ENCODE data around the gene DNAJC18.

The DNAJC18 gene

DNA sequence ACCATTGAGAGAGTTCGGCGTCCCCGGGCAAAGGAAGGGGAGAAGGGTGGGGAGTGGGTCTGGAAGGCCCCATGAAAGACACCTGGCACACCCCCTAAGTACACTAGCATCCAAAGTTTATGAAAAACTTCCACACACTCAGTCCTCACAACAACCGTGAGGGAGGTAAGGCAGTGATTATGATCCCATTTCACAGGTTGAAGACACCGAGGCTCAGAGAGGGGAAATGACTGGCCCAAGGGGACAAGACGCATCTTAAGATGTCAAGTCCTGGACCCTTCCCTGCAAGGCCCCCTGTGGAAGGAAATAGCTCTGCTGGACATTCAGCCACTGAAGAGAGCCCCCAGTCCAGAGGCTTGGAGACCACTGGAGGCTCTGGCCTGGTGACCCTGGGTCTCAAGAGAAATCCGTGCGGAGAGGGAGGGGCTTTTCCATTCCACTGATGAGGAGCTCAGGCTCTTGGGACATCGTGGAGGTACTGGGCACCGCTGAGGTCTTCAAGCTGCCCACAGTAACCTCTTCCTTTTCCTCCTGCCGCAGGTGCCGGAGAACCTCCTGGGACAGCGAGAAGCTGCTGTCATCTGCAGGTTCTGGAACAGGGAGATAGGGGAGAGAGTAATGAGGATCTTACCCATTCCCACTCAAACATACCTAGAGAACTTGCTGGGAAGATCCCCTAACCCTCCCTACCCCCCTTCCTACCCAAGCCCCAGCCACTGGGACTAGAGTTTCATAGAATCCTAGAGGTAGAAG lies 36.7 kb upstream of the DNAJC18 start:
- no peaks in the 10 kb centered on the region for H3K79me2 ChIP-seq (ENCODE audit: insufficient read depth, low read length)
- H3K36me3 ChIP-seq (ENCODE audit: insufficient read depth, low read length) = no peaks in the 10 kb centered on the region; the same call in 1 of the 2 replicates
- H3K4me1 ChIP-seq (ENCODE audit: insufficient read depth, low read length) = peaks cover 42% of the 10 kb centered on the region
- no peak overlapping the region for H3K4me2 ChIP-seq (ENCODE audit: insufficient read depth, low read length)
- H4K20me1 ChIP-seq (ENCODE audit: insufficient read depth, low read length) = no peaks in the 10 kb centered on the region
- no peaks in the 10 kb centered on the region for H3K9me3 ChIP-seq (ENCODE audit: insufficient read depth, low read length, severe bottlenecking)
- no peak overlapping the region; a peak in 1 of 4 replicates for H3K4me3 ChIP-seq (ENCODE audit: low read depth in 1 of 2, low read length in 2 of 2)
- ATAC-seq (ENCODE audit: insufficient read depth, low read depth) = no peak; the same call in 1 of the 3 replicates
- H3K27me3 ChIP-seq (ENCODE audit: insufficient read depth, low read length, poor library complexity) = no peaks in the 10 kb centered on the region
- H2AFZ ChIP-seq (ENCODE audit: low read depth, low read length) = no peak overlapping the region
- H3K27ac ChIP-seq (ENCODE audit: low read length) = peak overlapping the region; percentile 98
- TF ChIP-seq, protein P1, sequence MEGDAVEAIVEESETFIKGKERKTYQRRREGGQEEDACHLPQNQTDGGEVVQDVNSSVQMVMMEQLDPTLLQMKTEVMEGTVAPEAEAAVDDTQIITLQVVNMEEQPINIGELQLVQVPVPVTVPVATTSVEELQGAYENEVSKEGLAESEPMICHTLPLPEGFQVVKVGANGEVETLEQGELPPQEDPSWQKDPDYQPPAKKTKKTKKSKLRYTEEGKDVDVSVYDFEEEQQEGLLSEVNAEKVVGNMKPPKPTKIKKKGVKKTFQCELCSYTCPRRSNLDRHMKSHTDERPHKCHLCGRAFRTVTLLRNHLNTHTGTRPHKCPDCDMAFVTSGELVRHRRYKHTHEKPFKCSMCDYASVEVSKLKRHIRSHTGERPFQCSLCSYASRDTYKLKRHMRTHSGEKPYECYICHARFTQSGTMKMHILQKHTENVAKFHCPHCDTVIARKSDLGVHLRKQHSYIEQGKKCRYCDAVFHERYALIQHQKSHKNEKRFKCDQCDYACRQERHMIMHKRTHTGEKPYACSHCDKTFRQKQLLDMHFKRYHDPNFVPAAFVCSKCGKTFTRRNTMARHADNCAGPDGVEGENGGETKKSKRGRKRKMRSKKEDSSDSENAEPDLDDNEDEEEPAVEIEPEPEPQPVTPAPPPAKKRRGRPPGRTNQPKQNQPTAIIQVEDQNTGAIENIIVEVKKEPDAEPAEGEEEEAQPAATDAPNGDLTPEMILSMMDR (IDR thresholded peaks at IDR 0.05; ENCODE audit: borderline replicate concordance, extremely low read depth, low read length, poor library complexity, severe bottlenecking) = no peak
- TF ChIP-seq EZH2 (IDR thresholded peaks at IDR 0.05; ENCODE audit: borderline replicate concordance, low read depth, low read length, severe bottlenecking) = no peak
- DNase-seq = no peak
- H3K9ac ChIP-seq (ENCODE audit: low read depth, low read length) = no peak overlapping the region

DNA sequence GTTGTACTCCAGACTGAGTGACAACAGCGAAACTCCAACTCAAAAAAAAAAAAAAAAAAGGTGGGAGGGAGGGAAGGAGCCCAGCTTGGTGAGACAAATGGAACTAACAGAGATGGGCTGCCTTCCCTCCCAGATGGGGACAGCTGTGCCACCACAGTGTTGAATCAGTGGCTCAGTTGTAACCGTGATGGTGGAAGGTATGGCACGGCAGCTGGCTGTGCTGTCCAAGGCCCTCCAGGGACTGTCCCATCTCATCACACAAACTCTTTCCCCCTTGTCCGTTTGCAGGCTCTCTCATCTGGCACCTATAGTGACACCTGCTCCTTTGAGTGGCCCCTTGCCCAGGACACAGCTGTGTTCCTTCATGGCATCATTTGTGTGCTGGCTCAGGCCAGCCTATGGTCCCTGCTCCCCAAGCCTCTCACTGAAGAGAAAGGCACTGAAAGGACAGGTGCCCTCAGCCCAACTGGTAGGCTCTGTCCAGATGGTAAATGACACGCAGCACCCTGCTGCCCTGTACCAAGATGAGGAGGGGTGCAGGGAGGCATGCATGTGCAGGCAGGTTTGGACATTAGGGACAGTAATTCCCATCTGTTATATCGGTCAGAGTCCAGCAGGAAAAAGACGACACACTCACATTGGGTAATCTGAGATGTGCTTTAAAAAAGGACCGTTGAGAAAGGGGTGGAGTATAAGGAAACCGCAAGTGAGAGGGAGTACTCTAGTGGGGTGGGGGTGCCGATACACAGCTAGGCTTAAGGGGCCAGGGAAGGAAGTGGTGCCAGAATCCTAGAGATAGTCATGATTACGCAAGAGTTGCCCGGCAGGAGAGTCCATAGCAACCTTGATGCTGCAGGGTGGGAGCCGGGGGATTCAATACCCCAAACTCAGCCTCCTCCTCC lies 35.8 kb upstream of the DNAJC18 start:
- Histone ChIP-seq H3K9me3 (ENCODE audit: insufficient read depth, low read length, severe bottlenecking) (no peaks in the 10 kb centered on the region), H3K4me2 (ENCODE audit: insufficient read depth, low read length) (peak overlapping the region; percentile 56), H3K4me3 (ENCODE audit: low read depth in 1 of 2, low read length in 2 of 2) (peak overlapping the region in 1 of 2 experiments; percentile 37; a peak in 2 of 4 replicates), H2AFZ (ENCODE audit: low read depth, low read length) (peak overlapping the region; percentile 49; the same call in 1 of the 2 replicates), H3K4me1 (ENCODE audit: insufficient read depth, low read length) (peaks cover 42% of the 10 kb centered on the region), H3K27me3 (ENCODE audit: insufficient read depth, low read length, poor library complexity) (no peaks in the 10 kb centered on the region), H3K27ac (ENCODE audit: low read length) (peak overlapping the region; percentile 98), H4K20me1 (ENCODE audit: insufficient read depth, low read length) (no peaks in the 10 kb centered on the region), H3K36me3 (ENCODE audit: insufficient read depth, low read length) (no peaks in the 10 kb centered on the region; the same call in 1 of the 2 replicates), H3K79me2 (ENCODE audit: insufficient read depth, low read length) (no peaks in the 10 kb centered on the region), H3K9ac (ENCODE audit: low read depth, low read length) (peak overlapping the region; percentile 52)
- DNase-seq (peak; percentile 87), ATAC-seq (ENCODE audit: insufficient read depth, low read depth) (peak; percentile 85)
- TF ChIP-seq EZH2 (IDR thresholded peaks at IDR 0.05; ENCODE audit: borderline replicate concordance, low read depth, low read length, severe bottlenecking) = no peak
- TF ChIP-seq, protein P1 (IDR thresholded peaks at IDR 0.05; ENCODE audit: borderline replicate concordance, extremely low read depth, low read length, poor library complexity, severe bottlenecking) = no peak

DNA sequence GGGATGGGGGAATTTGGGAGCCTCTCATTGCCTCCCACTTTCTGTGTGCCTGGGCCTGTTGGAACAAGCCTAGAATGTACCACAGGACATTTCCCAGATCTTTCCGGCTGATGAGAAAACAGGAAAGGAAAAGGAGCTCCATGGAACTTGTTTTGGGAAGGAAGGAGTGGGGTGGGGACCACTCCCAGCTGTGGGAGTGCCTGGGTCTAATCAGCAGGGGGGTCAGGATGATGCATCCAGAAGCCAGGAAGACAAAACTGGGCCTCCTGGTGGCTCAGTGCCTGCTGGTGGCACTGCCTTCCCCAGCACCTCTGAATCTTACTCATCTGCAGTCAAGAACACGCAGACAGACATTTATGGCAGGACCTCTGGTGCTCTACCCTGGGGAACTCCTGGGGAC lies 34.2 kb upstream of the DNAJC18 start:
- no peak overlapping the region for H3K4me2 ChIP-seq (ENCODE audit: insufficient read depth, low read length)
- H3K9me3 ChIP-seq (ENCODE audit: insufficient read depth, low read length, severe bottlenecking) = no peaks in the 10 kb centered on the region
- peak overlapping the region; percentile 70; the same call in 1 of the 2 replicates for H3K27ac ChIP-seq (ENCODE audit: low read length)
- no peak overlapping the region for H3K4me3 ChIP-seq (ENCODE audit: low read depth in 1 of 2, low read length in 2 of 2)
- H3K36me3 ChIP-seq (ENCODE audit: insufficient read depth, low read length) = no peaks in the 10 kb centered on the region; the same call in 1 of the 2 replicates
- no peak overlapping the region for H3K9ac ChIP-seq (ENCODE audit: low read depth, low read length)
- no peaks in the 10 kb centered on the region for H3K79me2 ChIP-seq (ENCODE audit: insufficient read depth, low read length)
- no peaks in the 10 kb centered on the region for H4K20me1 ChIP-seq (ENCODE audit: insufficient read depth, low read length)
- TF ChIP-seq, protein P1 (IDR thresholded peaks at IDR 0.05; ENCODE audit: borderline replicate concordance, extremely low read depth, low read length, poor library complexity, severe bottlenecking) = no peak
- no peak for TF ChIP-seq EZH2 (IDR thresholded peaks at IDR 0.05; ENCODE audit: borderline replicate concordance, low read depth, low read length, severe bottlenecking)
- H3K27me3 ChIP-seq (ENCODE audit: insufficient read depth, low read length, poor library complexity) = no peaks in the 10 kb centered on the region
- ATAC-seq (ENCODE audit: insufficient read depth, low read depth) (no peak), DNase-seq (no peak)
- no peak overlapping the region for H2AFZ ChIP-seq (ENCODE audit: low read depth, low read length)
- H3K4me1 ChIP-seq (ENCODE audit: insufficient read depth, low read length) = peaks cover 43% of the 10 kb centered on the region
